ENCODE measurements around the gene B3GAT2. TPM values are rescaled to one million over a fixed set of nuclear protein-coding genes. Genes with fewer than 3 reads are reported as not detected.
A peak's percentile ranks its signal among the peaks of the same experiment; 100 is the strongest.

B3GAT2 gene
- total and polyA plus RNA-seq, 2 of the 13 experiments (the other 11 are each of a cell fraction or from before 2014, with no cell fraction given) = 0.01 to 0.02 TPM

- TF ChIP-seq, protein P1, sequence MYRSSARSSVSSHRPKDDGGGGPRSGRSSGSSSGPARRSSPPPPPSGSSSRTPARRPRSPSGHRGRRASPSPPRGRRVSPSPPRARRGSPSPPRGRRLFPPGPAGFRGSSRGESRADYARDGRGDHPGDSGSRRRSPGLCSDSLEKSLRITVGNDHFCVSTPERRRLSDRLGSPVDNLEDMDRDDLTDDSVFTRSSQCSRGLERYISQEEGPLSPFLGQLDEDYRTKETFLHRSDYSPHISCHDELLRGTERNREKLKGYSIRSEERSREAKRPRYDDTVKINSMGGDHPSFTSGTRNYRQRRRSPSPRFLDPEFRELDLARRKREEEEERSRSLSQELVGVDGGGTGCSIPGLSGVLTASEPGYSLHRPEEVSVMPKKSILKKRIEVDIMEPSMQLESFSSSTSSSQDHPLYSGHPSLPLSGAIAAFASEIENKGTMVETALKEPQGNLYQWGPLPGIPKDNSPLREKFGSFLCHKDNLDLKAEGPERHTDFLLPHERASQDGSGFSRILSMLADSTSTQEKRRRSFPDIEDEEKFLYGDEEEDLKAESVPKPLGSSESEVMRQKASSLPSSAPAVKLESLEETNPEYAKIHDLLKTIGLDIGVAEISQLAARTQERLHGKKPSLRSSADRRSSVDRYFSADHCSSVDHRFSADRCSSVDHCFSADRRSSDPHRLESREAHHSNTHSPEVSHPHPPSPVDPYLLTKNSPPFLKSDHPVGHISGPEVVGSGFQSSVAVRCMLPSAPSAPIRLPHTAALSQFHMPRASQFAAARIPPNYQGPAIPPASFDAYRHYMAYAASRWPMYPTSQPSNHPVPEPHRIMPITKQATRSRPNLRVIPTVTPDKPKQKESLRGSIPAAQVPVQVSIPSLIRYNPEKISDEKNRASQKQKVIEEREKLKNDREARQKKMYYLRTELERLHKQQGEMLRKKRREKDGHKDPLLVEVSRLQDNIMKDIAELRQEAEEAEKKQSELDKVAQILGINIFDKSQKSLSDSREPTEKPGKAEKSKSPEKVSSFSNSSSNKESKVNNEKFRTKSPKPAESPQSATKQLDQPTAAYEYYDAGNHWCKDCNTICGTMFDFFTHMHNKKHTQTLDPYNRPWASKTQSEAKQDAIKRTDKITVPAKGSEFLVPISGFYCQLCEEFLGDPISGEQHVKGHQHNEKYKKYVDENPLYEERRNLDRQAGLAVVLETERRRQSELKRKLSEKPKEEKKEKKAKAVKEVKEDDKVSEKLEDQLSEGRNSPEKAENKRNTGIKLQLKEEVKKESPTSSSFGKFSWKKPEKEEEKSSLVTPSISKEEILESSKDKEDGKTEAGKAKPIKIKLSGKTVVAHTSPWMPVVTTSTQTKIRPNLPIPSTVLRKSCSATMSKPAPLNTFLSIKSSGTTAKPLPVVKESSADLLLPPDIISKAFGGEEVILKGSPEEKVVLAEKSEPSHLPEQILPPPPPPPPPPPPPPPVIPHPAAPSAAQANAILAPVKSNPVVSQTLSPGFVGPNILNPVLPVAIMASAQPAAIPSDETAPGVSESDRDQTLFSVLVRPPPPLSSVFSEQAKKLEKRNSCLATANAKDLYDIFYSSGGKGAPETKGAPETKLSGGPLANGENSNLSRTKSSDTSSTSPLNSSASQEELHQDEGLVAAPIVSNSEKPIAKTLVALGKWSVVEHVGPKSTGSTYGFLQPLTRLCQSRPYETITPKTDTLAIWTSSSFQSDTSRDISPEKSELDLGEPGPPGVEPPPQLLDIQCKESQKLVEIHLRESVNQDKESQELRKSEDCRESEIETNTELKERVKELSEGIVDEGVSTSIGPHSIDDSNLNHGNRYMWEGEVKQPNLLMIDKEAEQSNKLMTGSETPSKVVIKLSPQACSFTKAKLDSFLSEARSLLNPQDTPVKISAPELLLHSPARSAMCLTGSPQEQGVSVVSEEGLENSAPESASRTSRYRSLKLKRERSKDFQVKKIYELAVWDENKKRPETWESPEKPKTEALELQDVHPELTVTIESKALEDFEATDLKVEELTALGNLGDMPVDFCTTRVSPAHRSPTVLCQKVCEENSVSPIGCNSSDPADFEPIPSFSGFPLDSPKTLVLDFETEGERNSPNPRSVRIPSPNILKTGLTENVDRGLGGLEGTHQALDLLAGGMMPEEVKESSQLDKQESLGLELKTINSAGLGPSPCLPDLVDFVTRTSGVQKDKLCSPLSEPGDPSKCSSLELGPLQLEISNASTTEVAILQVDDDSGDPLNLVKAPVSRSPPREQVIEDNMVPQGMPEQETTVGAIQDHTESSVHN (CRISPR knock-in tag; IDR thresholded peaks at IDR 0.05) = no peak
- TF ChIP-seq THAP11 (CRISPR knock-in tag; IDR thresholded peaks at IDR 0.05) = peak; percentile 52
- TF ChIP-seq, protein P2, sequence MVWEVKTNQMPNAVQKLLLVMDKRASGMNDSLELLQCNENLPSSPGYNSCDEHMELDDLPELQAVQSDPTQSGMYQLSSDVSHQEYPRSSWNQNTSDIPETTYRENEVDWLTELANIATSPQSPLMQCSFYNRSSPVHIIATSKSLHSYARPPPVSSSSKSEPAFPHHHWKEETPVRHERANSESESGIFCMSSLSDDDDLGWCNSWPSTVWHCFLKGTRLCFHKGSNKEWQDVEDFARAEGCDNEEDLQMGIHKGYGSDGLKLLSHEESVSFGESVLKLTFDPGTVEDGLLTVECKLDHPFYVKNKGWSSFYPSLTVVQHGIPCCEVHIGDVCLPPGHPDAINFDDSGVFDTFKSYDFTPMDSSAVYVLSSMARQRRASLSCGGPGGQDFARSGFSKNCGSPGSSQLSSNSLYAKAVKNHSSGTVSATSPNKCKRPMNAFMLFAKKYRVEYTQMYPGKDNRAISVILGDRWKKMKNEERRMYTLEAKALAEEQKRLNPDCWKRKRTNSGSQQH (CRISPR knock-in tag; IDR thresholded peaks at IDR 0.05; ENCODE audit: low read depth) = no peak
- no peak for TF ChIP-seq ZNF670 (CRISPR knock-in tag; IDR thresholded peaks at IDR 0.05; ENCODE audit: borderline replicate concordance)
- TF ChIP-seq FOXP4 (CRISPR knock-in tag; IDR thresholded peaks at IDR 0.05) = no peak
- TF ChIP-seq DNMT3B (CRISPR knock-in tag; conservative IDR thresholded peaks at IDR 0.05) = no peak
- TF ChIP-seq ELF1 (CRISPR knock-in tag; IDR thresholded peaks at IDR 0.05) = no peak; the same call in 1 of the 2 replicates
- TF ChIP-seq ZMYM2 (CRISPR knock-in tag; IDR thresholded peaks at IDR 0.05) = no peak
- TF ChIP-seq, protein P3, sequence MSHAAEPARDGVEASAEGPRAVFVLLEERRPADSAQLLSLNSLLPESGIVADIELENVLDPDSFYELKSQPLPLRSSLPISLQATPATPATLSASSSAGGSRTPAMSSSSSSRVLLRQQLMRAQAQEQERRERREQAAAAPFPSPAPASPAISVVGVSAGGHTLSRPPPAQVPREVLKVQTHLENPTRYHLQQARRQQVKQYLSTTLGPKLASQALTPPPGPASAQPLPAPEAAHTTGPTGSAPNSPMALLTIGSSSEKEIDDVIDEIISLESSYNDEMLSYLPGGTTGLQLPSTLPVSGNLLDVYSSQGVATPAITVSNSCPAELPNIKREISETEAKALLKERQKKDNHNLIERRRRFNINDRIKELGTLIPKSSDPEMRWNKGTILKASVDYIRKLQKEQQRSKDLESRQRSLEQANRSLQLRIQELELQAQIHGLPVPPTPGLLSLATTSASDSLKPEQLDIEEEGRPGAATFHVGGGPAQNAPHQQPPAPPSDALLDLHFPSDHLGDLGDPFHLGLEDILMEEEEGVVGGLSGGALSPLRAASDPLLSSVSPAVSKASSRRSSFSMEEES (CRISPR knock-in tag; IDR thresholded peaks at IDR 0.05) = no peak
- TF ChIP-seq FOSL2 (CRISPR knock-in tag; IDR thresholded peaks at IDR 0.05) = no peak
- TF ChIP-seq ZNF598 (CRISPR knock-in tag; IDR thresholded peaks at IDR 0.05; ENCODE audit: borderline replicate concordance) = no peak
- TF ChIP-seq ZSCAN12 (CRISPR knock-in tag; IDR thresholded peaks at IDR 0.05) = 0 out of 2 replicates have a peak, but pooled peaks have one; percentile 27
- TF ChIP-seq MYNN (CRISPR knock-in tag; IDR thresholded peaks at IDR 0.05; ENCODE audit: low read depth) = no peak
- TF ChIP-seq MXD4 (CRISPR knock-in tag; IDR thresholded peaks at IDR 0.05) = peak; percentile 75; the same call in 1 of the 2 replicates
- TF ChIP-seq NRL (CRISPR knock-in tag; IDR thresholded peaks at IDR 0.05; ENCODE audit: borderline replicate concordance) = no peak
- TF ChIP-seq JARID2 (CRISPR knock-in tag; IDR thresholded peaks at IDR 0.05; ENCODE audit: insufficient replicate concordance) = no peak
These were observed 1.2 kb downstream of the B3GAT2 start (continued) for GRCh38 chr6:70955441-70956190.

Data from HepG2 (cell line).